Kidney (tissue), 14 donors: ENCODE data around the gene PAGR1. TPM values are rescaled to one million over a fixed set of nuclear protein-coding genes. Genes with fewer than 3 reads are reported as not detected.
A peak's percentile ranks its signal among the peaks of the same experiment; 100 is the strongest.

Source experiments
- DNase-seq, 5 donors: peaks; one replicate each; pipeline ENCODE4 v3.0.0-alpha.2; 2013 to 2020
- FAIRE-seq: peaks from 2 replicates; lab custom pipeline; 2012; peaks lifted over from hg19 to GRCh38; lab: Jason Lieb, UNC
- H3K27ac ChIP-seq, 2 donors: one replicate each; pipeline ENCODE4 v1.7.0; 2013; ENCODE audit warnings: low read depth in 2 of 2, low read length in 2 of 2, inconsistent platforms in 1 of 2
- H3K27me3 ChIP-seq: one replicate; pipeline ENCODE4 v1.7.1; 2013; ENCODE audit warnings: low read length, inconsistent platforms; ENCODE audit not compliant: control insufficient read depth, insufficient read depth
- H3K36me3 ChIP-seq, 3 donors: one replicate each; pipeline versions ENCODE4 v1.7.0 to v1.7.1; 2013; ENCODE audit warnings: low read length in 3 of 3, control low read depth in 1 of 3, inconsistent platforms in 1 of 3; ENCODE audit not compliant: insufficient read depth in 3 of 3, control insufficient read depth in 2 of 3
- H3K4me1 ChIP-seq, 3 donors: one replicate each; pipeline versions ENCODE4 v1.7.0 to v1.7.1; 2013; ENCODE audit warnings: low read length in 3 of 3, inconsistent platforms in 1 of 3, low read depth in 1 of 3; ENCODE audit not compliant: control insufficient read depth in 2 of 3, insufficient read depth in 2 of 3
- H3K4me3 ChIP-seq, 3 donors: one replicate each; pipeline versions ENCODE4 v1.7.0 to v1.8.1; 2013; ENCODE audit warnings: low read length in 3 of 3, control low read depth in 1 of 3, inconsistent platforms in 1 of 3
- H3K9ac ChIP-seq, 3 donors: one replicate each; pipeline versions ENCODE4 v1.7.0 to v1.7.1; 2013; ENCODE audit warnings: low read length in 3 of 3, control low read depth in 1 of 3, inconsistent platforms in 1 of 3
- H3K9me3 ChIP-seq, 3 donors: one replicate each; pipeline versions ENCODE4 v1.7.0 to v1.7.1; 2013; ENCODE audit warnings: low read length in 3 of 3, control low read depth in 1 of 3, inconsistent platforms in 1 of 3; ENCODE audit not compliant: control insufficient read depth in 2 of 3, insufficient read depth in 1 of 3
- intact Hi-C: fragments of 100-400 bp; cut with DNase I; formaldehyde crosslinking; loops from one replicate; pipeline ENCODE4 v1.11.1; 2022
- polyA plus RNA-seq: library from polyadenylated mRNA; stranded (reverse); fragments of 350-450 nt; fragmentation: Illumina TruSeq; extraction: RNeasy Lipid Tissue Mini Kit (QIAGEN cat#74804); gene quantifications from one replicate; pipeline ENCODE4 v1.2.3, GENCODE V29; 2014; ENCODE audit warnings: low read depth, low replicate concordance; ENCODE audit not compliant: insufficient read depth
- total RNA-seq: library from RNA; stranded (reverse); fragmentation: NEBNext Ultra II Directional; extraction: Animal tissue kit (Norgen Biotek cat#: 25700); gene quantifications from one replicate; pipeline ENCODE4 v1.2.1, GENCODE V29; 2021
- TF ChIP-seq, protein P1 (sequence below): IDR thresholded peaks from 3 replicates; pipeline ENCODE4 v1.5.1; 2012; ENCODE audit warnings: mild to moderate bottlenecking, moderate library complexity, borderline replicate concordance; ENCODE audit not compliant: insufficient read depth; ENCODE audit errors: extremely low read depth
- donor health status: control.
- donor health status: control.
- donor health status: control.
- donor health status: control.
- donor health status: control.
- donor health status: DM: yes; HTN: yes; CAD: no.
- donor health status: Normal renal cell carcinoma (clear cell type).

Gene PAGR1
- total and polyA plus RNA-seq, 2 donors from 2014 or later, result 23.5 to 30.0 TPM

- TF ChIP-seq, protein P1, sequence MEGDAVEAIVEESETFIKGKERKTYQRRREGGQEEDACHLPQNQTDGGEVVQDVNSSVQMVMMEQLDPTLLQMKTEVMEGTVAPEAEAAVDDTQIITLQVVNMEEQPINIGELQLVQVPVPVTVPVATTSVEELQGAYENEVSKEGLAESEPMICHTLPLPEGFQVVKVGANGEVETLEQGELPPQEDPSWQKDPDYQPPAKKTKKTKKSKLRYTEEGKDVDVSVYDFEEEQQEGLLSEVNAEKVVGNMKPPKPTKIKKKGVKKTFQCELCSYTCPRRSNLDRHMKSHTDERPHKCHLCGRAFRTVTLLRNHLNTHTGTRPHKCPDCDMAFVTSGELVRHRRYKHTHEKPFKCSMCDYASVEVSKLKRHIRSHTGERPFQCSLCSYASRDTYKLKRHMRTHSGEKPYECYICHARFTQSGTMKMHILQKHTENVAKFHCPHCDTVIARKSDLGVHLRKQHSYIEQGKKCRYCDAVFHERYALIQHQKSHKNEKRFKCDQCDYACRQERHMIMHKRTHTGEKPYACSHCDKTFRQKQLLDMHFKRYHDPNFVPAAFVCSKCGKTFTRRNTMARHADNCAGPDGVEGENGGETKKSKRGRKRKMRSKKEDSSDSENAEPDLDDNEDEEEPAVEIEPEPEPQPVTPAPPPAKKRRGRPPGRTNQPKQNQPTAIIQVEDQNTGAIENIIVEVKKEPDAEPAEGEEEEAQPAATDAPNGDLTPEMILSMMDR, result no peak
- no peak overlapping the region for H3K4me3 ChIP-seq
- no peaks in the 10 kb centered on the region for H3K27me3 ChIP-seq
- no peaks in the 10 kb centered on the region for H3K9me3 ChIP-seq
- peak in 2 of 5 donors; percentile 63 to 77 for DNase-seq
- FAIRE-seq, result no peak
- intact Hi-C loops, result no loop called here
- H3K27ac ChIP-seq, result no peak overlapping the region
- peaks cover 0 to 23% (median 10%) of the 10 kb centered on the region in 3 donors for H3K4me1 ChIP-seq
- peaks cover 0 to under 1% (median 0%) of the 10 kb centered on the region in 3 donors for H3K36me3 ChIP-seq
- H3K9ac ChIP-seq, result peak overlapping the region in 1 of 3 donors; percentile 3
These were observed 2.0 kb upstream of the PAGR1 start for GRCh38 chr16:29813644-29814562.

DNA sequence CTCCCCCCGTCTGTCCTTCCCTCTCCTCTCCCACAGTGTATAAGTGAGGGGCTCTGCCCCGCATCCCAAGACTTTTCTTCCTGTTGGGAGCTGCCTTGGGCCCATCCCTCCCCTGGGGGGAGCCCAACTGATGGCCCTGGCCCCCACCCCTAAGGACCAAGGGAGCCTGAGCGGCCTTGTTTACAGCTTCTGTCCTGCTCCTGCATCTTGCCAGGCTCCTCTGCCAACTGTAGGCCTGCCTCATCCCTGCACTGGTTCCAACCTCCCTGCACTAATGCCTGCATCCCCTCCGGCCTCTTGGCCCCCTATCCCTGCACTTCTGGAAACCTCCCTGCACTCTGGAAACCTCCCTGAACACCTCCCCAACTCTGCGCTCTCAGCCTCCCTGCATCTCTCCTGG lies 1.4 kb upstream of the PAGR1 start:
- peaks cover 0 to 5% (median 0%) of the 10 kb centered on the region in 3 donors for H3K36me3 ChIP-seq
- H3K9ac ChIP-seq, result no peak overlapping the region
- FAIRE-seq (no peak), DNase-seq (peak in 2 of 5 donors; percentile 68 to 71)
- H3K9me3 ChIP-seq, result no peaks in the 10 kb centered on the region
- no peaks in the 10 kb centered on the region for H3K27me3 ChIP-seq
- peaks cover 0 to 24% (median 8%) of the 10 kb centered on the region in 3 donors for H3K4me1 ChIP-seq
- TF ChIP-seq, protein P1, result no peak
- intact Hi-C loops, result no loop called here
- no peak overlapping the region for H3K27ac ChIP-seq
- H3K4me3 ChIP-seq, result no peak overlapping the region

- no peaks in the 10 kb centered on the region for H3K27me3 ChIP-seq
- no peak for FAIRE-seq
- peak overlapping the region in 1 of 3 donors; percentile 86 for H3K9ac ChIP-seq
- no peaks in the 10 kb centered on the region for H3K9me3 ChIP-seq
- peak in 3 of 5 donors; percentile 41 to 87 (median 84) for DNase-seq
- H3K4me1 ChIP-seq, result peaks cover 0 to 29% (median 14%) of the 10 kb centered on the region in 3 donors
- intact Hi-C loops, result no loop called here
- peaks cover 0 to 5% (median 0%) of the 10 kb centered on the region in 3 donors for H3K36me3 ChIP-seq
- H3K27ac ChIP-seq, result peak overlapping the region in 1 of 2 donors; percentile 57
- peak overlapping the region; percentile 82 to 91 (median 85) for H3K4me3 ChIP-seq
- TF ChIP-seq, protein P1, result no peak
These were observed 775 bp upstream of the PAGR1 start for GRCh38 chr16:29815032-29815721.
